ENCODE measurements around the gene DCAF11. TPM values are rescaled to one million over a fixed set of nuclear protein-coding genes. Genes with fewer than 3 reads are reported as not detected.

The DCAF11 gene
- total RNA-seq, 1 experiment from 2014 or later = 68.2 TPM

DNA sequence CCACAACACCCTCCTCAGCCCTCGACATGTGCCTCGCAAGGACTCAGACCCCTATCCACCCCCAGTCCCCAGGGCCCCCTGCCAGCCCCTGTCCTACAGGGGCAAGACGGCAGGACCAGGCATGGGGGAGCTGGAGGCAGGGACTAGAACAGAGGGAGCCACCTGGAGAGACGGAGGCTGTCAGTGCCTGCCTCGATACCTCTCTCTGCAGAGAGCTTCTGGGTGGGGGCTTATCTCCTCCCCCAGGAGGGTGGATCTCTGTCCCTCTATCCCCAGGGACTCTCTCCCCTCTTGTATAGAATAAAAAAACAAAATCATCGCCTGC lies 45.2 kb upstream of the DCAF11 start:
- Histone ChIP-seq H2AFZ (ENCODE audit: low read length) (no peak overlapping the region), H3K36me3 (ENCODE audit: low read depth, low read length) (no peaks in the 10 kb centered on the region), H3K4me1 (ENCODE audit: insufficient read depth, low read length) (no peaks in the 10 kb centered on the region), H3K27me3 (ENCODE audit: low read length) (peaks cover 14% of the 10 kb centered on the region; the same call in 1 of the 2 replicates), H3K4me2 (ENCODE audit: low read length) (no peak overlapping the region), H3K4me3 (ENCODE audit: low read length) (no peak overlapping the region), H3K9me3 (ENCODE audit: low read length) (no peaks in the 10 kb centered on the region), H3F3A (ENCODE audit: low read length, unreplicated experiment) (no peaks in the 10 kb centered on the region), H3K9ac (ENCODE audit: low read length) (no peak overlapping the region), H4K20me1 (ENCODE audit: low read length) (no peaks in the 10 kb centered on the region), H3K9me2 (replicated peaks; ENCODE audit: low read length) (no peaks in the 10 kb centered on the region), H3K27ac (ENCODE audit: low read length) (no peak overlapping the region), H3K79me2 (ENCODE audit: low read length) (no peaks in the 10 kb centered on the region)
- ATAC-seq (no peak), DNase-seq (no peak)
- BruUV-seq (replicated peaks) = no TSS peak
- CTCF ChIA-PET = interaction anchor here (0.6 kb wide), 1 partner anchor 24 kb away, joined by 10 read pairs; no protein-coding TSS in a partner anchor
- POLR2A ChIA-PET (ENCODE audit: unreplicated experiment) = no interaction called here
- intact Hi-C loops (cut with micrococcal nuclease) = no loop called here
- TF ChIP-seq, protein P1, sequence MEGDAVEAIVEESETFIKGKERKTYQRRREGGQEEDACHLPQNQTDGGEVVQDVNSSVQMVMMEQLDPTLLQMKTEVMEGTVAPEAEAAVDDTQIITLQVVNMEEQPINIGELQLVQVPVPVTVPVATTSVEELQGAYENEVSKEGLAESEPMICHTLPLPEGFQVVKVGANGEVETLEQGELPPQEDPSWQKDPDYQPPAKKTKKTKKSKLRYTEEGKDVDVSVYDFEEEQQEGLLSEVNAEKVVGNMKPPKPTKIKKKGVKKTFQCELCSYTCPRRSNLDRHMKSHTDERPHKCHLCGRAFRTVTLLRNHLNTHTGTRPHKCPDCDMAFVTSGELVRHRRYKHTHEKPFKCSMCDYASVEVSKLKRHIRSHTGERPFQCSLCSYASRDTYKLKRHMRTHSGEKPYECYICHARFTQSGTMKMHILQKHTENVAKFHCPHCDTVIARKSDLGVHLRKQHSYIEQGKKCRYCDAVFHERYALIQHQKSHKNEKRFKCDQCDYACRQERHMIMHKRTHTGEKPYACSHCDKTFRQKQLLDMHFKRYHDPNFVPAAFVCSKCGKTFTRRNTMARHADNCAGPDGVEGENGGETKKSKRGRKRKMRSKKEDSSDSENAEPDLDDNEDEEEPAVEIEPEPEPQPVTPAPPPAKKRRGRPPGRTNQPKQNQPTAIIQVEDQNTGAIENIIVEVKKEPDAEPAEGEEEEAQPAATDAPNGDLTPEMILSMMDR (conservative IDR thresholded peaks at IDR 0.05; ENCODE audit: low read depth, low read length) = no peak
- no peak for TF ChIP-seq EZH2phosphoT487 (IDR thresholded peaks at IDR 0.05; ENCODE audit: borderline replicate concordance, low read length)
- no peak for TF ChIP-seq EZH2 (IDR thresholded peaks at IDR 0.05; ENCODE audit: low read length, unreplicated experiment)

DNA sequence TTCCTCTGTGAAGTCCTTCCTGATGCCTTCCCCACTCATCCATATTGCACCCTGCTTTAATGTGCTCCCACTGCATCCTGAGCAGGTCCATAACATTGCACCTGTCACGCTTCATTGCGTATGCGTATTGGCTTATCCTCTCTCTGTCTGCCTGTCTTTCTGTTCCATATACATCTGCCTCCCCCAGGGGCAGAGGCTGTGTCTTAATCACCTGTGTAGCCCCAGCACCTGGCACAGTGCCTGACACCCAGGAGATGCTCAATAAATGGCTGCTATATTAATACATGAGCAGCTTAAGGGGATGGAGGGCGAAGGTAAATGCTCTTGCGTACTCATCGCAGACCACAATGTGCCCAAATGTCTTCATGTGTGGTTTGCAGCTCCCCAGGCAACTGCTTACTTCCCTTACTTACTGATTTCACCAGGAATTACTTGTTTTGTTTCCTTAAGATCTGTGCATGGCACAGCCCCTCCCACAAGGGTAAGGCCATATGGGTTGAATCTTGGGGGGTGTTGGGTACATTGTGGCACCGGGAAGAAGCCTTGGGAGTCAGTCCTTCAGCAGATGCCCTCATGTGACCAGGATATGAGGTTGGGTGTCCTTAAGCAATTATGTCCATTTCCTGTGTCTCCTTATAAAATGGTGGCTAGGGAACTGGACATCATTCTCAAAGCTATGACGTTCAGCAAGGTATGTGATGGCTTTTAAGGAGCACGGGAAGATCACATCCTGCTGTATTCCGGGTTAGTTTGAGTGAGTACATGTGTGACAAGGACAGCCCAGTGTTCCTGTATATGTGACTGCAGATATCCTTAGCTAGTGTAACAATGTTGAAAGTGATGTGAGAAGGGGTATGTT lies 44.1 kb upstream of the DCAF11 start:
- POLR2A ChIA-PET (ENCODE audit: unreplicated experiment) = no interaction called here

More for the DNA sequence above, 44.1 kb upstream of the DCAF11 start:
- Histone ChIP-seq H3K9me3 (ENCODE audit: low read length) (no peaks in the 10 kb centered on the region), H3K9me2 (replicated peaks; ENCODE audit: low read length) (no peaks in the 10 kb centered on the region), H3K4me3 (ENCODE audit: low read length) (no peak overlapping the region), H3K27me3 (ENCODE audit: low read length) (peaks cover 14% of the 10 kb centered on the region; the same call in 1 of the 2 replicates), H2AFZ (ENCODE audit: low read length) (no peak overlapping the region), H3K4me1 (ENCODE audit: insufficient read depth, low read length) (no peaks in the 10 kb centered on the region), H4K20me1 (ENCODE audit: low read length) (no peaks in the 10 kb centered on the region), H3K27ac (ENCODE audit: low read length) (no peak overlapping the region), H3K4me2 (ENCODE audit: low read length) (no peak overlapping the region), H3K79me2 (ENCODE audit: low read length) (no peaks in the 10 kb centered on the region), H3K36me3 (ENCODE audit: low read depth, low read length) (no peaks in the 10 kb centered on the region), H3F3A (ENCODE audit: low read length, unreplicated experiment) (no peaks in the 10 kb centered on the region), H3K9ac (ENCODE audit: low read length) (no peak overlapping the region)
- no peak for DNase-seq
- no TSS peak for BruUV-seq (replicated peaks)
- intact Hi-C loops (cut with micrococcal nuclease) = no loop called here
- CTCF ChIA-PET = interaction anchor here (0.8 kb wide), 1 partner anchor 12 kb away, joined by 5 read pairs; no protein-coding TSS in a partner anchor
- ATAC-seq = no peak
- no peak for TF ChIP-seq EZH2phosphoT487 (IDR thresholded peaks at IDR 0.05; ENCODE audit: borderline replicate concordance, low read length)
- no peak for TF ChIP-seq EZH2 (IDR thresholded peaks at IDR 0.05; ENCODE audit: low read length, unreplicated experiment)
- TF ChIP-seq, protein P1 (conservative IDR thresholded peaks at IDR 0.05; ENCODE audit: low read depth, low read length) = no peak
